ENCODE data around the gene SIPA1L2.
"Not testable (repeated sequence)": the region's sequence is repeated elsewhere in the genome, so short reads cannot be mapped to it uniquely, and the experiment has no call there.

Gene SIPA1L2

DNA sequence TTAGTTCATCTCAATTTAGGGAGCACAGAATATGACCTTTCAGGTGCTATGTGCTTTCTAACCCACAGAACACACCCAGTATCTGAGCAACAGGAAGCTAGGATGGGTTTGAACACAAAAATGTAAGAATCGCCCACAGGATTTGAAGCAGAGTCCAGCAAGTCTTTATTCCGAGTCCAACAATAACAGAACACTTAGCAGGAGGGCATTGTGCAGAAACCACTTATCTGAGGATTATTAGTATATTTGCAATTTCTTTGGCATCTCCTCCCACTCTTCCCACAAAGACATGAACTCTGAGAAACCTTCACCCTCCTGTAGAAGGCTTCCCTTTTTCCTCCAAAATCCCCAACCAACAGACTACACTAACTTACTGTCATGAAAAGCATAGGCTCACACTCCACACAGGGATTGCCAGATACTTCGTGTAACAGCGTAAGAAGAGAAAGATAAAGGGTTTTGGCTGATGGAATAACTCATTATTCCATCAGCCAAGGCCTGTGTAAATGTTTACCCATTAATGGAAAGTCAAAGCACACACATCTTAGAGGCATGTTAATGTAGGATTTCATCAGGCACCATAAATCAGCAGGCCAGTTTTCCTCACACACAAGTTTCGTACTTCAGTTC, 16.1 kb downstream of the SIPA1L2 start:
- no peak for DNase-seq (ENCODE audit: low read depth)

DNA sequence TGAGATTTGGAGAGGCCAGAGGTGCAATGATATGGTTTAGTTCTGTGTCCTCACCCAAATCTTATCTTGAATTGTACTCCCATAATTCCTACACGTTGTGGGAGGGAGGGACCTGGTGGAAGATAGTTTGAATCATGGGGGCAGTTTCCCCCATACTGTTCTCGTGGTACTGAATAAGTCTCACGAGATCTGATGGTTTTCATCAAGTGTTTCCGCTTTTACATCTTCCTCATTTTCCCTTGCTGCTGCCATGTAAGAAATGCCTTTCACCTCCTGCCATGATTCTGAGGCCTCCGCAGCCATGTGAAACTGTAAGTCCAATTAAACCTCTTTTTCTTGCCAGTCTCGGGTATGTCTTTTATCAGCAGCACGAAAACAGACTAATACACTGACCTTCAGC, 17.1 kb downstream of the SIPA1L2 start:
- not testable (repeated sequence) for DNase-seq (ENCODE audit: low read depth)

DNA sequence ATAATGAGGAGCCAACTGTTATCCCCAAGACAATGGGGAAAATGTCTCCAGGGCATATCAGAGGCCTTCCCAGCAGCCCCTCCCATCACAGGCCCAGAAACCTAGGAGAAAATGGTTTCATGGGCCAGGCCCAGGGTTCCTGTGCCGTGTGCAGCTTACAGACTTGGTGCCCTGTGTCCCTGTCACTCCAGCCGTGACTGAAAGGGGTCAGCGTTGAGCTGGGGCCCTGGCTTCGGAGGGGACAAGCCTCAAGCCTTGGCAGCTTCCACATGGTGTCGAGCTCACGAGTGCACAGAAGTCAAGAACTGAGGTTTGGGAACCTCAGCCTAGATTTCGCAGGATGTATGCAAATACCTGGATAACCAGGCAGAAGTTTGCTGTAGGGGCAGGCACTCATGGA, 18.1 kb downstream of the SIPA1L2 start:
- DNase-seq (ENCODE audit: low read depth), result no peak

DNA sequence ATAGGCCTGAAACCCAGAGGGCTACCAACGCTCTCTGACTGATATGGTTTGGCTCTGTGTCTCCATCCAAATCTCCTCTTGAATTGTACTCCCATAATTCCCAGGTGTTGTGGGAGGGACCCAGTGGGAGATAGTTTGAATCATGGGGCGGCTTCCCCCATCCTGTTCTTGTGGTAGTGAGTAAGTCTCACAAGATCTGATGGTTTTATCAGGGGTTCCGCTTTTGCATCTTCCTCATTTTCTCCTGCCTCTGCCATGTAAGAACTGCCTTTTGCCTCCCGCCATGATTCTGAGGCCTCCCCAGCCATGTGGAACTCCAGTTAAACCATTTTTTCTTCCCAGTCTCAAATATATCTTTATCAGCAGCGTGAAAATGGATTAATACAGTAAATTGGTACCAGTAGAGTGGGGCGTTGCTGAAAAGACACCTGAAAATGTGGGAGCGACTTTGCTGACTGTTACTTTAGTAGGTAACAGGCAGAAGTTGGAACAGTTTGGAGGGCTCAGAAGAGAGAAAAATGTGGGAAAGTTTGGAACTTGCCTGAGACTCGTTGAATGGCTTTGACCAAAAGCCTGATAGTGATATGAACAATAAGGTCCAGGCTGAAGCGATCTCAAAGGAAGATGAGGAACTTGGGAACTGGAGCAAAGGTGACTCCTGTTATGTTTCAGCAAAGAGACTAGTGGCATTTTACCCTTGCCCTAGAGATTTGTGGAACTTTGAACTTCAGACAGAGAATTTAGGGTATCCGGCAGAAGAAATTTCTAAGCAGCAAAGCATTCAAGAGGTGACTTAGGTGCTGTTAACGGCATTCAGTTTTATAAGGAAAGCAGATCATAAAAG, 18.8 kb downstream of the SIPA1L2 start:
- not testable (repeated sequence) for DNase-seq (ENCODE audit: low read depth)

DNA sequence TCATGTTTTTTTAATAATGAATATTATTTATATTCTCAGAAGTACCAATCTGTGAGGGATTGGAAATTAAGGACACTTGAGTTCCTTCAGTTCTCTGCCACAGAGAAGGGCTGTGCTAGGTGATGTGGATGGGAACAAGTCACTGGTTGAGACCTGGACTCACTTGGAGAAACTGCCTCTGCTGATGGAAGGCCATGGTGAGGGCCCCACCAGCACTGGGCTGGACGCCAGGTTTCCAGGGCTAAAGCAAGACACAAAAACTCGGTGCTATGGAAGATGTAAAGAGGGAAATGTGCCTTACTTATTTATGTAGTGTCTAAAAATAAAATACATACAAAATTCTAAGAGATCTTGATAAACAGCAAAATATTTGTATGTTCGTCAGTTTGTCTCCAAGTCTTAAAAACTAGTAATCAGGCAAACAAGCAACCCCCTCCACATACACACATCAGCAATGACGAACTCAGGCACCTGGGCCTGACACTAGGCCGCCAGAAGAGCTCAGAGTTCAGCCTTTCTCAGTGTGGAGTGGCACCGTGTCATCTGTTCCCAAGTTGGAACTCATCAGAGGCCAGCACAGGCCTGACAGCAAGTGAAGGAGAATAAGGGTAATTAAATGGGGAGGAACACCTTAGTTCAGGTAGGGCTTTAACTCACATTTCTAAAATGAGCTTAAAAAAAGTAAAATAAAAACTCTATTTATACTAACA, 19.6 kb downstream of the SIPA1L2 start:
- no peak for DNase-seq (ENCODE audit: low read depth)

DNA sequence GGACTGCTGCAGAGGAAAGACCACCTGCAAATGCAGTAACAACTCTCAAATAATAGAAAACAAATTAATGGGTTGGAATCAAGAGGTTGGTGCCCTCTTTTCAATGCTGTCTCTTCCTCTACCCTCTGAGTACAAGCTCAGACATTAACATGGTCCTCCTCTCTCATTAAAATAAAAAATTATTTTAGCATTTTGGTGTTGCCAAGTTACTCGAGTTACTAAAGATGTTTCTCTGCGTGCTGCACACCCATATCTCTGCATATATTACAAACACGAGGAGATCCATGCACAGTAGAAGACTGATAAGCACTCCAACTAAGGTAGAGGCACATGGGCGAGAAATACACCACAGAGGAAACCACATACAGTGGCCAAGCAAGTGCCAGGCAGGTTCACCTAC, 21.5 kb downstream of the SIPA1L2 start:
- no peak for DNase-seq (ENCODE audit: low read depth)

DNA sequence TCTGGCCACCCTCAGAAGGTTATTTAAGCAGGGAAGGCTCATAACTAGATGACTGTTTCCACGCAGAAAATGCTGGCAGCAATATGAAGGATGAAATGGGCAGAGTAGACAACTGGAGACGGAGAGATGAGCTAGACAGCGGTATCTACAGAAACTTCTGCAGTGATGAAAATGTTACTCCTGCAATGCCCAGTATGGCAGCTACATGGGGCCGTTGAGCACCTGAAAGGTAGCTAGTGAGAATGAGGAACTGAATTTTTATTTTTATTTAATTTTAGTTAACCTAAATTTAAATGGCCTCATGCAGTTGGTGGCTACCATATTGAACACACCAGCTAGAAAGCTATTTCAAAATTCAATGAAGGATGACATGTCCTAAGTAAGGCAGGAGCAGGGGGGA, 27.3 kb downstream of the SIPA1L2 start:
- no peak for DNase-seq (ENCODE audit: low read depth)

DNA sequence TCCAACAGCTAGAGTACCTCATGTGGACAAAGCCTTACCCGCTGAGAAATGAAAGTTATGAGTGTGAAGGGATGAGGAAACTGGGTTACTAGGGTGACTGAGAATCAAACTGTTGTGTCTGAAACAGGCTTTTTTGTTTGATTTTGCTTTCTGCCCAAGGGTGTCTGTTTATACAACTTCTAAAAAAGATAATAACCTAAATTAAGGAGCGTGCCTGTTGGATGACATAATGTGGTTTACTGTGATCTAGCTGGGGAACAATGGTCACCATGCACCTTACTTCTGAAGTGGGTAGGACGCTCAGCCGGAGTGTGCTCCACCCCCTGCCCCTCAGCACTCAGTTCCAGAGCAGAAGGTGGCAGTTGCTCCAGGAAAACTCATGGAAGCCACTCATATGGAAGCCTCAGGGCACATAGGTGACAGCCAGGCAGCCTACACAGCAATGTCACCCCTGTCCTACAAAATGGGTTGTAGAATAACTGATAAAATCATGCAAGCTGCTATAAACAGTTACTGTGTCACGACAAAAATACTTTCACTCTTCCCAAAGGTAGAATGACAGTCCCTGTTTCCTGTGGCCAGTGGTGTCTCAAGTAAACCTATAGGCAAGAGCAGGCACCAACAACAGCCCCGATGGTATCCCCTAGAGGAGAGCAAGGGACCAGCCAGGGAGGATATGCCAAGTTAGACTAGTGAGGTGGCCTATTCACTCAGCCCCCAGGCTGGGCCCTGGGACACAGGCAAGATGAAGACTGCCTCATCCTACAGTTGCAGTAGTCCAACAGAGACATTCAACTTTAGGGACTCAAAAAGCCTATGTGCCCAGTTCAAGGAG, 29.3 kb downstream of the SIPA1L2 start:
- DNase-seq (ENCODE audit: low read depth), result no peak

DNA sequence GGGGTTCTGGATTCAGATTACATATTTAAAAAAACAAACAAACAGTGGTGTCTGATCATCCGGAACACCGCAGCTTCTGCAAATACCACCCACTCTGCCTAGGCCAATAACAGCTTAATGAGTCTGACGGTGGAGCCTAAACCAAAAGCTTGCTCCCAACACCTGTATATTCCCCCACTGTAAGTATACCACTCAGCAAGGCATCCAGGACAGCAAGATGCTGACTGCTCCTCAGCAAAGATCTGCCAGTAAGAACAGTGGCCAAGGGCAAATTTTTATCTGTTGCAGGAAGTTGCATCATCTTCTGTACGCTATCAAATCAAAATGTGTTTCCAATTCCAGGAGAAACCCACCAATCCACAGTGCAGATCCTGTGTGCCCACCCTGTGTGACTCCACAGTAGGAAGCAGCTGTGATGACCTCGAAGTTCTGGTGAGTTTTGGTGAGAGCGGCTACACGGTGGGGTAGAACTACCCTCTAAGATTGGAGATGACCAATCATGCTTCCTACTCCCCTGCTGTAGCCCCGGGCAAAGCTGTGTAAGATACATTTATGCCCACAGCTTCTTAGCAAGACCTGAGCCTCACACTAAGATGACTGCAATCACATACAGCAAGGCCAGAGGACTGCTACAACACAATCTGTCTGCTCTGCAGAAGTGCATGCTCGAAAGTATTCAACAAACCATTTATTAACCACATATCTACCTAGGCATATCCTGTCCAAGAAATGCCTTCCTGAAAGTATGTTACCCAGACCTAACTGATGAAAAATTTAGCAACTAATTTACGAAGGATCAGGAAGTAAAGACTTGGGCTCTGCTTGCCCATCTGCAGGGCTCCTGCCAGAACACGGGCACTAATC, 30.5 kb downstream of the SIPA1L2 start:
- no peak for DNase-seq (ENCODE audit: low read depth)

DNA sequence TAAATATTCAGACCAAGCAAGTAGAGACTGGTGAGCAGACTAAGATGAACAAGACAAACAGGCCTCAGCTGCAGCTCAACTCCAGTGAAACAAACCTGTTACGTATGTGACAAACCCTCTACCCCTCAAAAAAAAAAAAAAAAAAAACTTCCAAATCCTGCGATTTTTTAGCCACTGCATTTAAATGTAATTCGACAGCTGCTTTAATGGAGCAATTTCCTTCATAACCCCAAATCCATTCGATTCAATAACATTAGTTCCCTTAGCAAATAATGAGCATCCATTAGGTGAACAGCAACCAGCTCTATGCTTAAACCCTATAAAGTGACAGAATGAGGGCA, 31.1 kb downstream of the SIPA1L2 start:
- DNase-seq (ENCODE audit: low read depth), result no peak

DNA sequence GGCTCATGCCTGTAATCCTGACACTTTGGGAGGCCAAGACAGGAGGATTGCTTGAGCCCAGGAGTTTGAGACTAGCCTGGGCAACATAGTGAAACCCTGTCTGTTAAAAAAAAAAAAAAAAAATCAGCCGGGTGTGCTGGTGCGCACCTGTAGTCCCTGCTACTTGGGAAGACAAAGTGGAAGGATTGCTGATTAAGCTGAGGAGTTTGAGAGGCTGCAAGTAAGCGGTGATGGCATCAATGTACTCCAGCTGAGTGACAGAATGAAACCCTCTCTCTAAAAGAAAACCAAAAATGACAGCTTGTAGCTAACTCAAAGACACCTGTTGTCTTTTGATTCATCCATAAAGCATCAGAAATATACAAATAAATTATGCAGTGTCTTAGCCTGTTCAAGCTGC, 31.8 kb downstream of the SIPA1L2 start:
- no peak for DNase-seq (ENCODE audit: low read depth)

DNA sequence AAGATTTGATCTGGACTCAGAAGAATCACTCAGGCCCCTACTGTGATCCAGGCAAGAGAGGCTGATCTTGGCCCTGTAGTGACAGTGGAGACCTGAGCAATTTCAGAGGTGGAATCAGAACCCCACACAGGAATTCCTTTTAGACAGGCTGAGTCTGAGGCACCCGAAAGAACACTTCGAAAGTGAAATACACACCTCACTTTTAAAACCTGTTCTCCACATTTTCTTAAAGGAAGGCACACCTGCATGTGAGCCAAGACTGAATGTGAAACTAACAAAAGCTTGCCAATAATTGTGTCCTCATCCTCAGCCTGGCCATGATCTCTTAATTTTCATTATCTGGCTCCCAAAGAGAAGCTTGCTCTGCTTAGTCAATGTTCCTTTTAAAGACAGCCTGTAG, 32.2 kb downstream of the SIPA1L2 start:
- DNase-seq (ENCODE audit: low read depth), result no peak

DNA sequence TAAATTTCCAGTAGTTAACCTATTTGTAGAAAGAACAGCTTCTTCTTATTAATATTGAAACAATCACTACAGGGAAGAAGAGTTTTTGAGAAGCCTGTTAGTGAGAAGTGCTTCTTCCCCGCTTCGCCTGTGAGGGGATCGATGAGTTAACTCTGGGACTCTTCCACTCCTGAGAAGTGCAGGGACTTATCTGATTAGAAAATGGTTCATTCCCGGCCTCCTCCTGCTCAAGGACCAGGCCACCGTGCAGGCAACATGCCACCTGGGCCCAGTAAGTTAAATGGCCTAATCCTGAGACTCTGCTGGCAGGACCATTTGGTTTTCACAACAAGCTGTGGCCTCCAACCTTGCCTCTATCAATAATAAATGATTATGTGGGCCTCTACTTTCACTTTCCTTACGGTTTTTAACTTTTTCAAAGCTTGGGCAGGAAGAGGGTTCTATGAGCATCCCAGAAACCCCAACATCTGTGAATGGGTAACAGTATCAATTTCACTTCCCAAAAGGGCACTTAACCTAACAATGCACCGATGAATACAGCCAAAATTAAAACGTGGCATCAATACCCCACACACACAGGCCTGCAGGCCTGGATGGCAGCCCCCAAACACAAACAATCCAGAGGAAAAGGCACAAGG, 33.1 kb downstream of the SIPA1L2 start:
- no peak for DNase-seq (ENCODE audit: low read depth)

DNA sequence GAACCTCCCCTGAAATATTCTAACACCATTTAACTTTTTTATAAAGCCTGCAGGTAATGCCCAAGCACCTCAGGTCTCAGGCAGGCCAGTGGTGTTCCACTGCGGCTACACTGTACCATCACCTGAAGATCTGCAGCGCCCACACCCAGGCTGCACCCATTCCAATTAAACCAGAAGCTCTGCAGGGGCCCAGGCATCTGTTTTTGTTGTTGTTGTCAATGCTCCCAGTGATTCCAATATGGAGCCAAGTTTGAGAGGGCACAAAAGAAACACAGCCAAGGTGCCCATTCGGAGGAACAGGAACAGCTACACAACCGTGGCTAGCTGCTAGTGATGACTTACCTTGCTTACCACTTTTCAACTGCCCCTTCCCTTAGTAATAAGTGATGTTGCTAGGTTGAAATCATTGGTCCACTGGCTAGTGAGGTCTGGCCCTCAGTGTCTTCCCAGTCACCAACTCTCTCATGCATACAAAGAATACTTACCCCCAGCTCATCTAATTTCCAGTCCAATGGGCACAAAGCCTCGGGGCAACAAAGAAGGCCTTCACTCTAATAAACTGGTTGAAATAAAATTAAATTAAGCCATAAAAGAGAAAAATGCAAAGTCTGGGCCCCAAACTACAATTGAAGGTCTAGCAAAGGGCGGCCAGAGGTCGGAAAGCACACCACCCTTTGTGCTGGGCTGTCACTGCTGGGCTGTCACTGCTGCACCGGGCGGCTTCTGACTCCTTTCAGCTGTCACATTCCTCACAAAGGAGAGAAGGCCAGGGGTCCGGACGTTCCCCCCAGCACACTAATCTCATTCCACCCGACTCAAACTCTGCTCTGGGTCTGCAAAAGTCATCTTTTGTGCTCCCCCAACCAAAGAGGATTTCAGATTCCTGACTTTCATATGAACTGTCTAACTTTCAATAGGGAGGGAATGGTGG, 34.9 kb downstream of the SIPA1L2 start:
- DNase-seq (ENCODE audit: low read depth), result no peak

DNA sequence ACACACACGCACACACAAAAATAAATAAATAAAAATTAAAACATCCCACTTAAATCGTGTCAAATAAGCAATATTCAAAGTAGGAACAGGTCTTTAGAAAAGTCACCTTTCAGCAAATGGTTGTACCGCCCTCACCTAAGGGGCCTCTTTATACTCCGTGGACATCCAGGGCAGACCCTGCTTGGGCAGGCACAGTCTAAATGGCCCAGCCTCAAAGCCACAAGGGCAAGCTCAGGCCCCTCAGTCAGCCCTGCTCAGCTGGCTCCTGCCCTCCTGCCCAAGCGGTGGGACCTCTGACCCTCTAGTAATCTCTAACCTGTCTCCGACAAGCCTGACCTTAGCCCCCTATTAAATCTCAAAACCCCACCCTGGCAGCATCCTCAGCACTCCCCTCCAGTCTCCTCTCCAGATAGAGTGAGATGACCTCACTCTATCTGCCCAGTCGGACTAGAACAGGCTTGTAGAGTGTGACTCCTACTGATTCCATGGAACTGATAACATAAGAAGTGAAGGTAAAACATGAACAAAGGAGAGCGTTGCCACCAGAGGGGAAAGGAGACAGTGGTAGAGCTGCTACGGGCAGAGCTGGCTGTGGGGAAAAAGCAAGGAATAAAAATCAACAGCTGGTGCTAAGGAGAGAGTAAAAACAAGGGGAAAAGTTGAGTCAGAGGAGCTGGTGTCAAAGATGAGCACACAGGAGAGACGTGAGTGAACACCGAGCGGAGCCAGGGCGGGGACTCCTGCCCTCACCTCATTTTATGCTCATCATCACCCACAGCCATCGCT, 36.0 kb downstream of the SIPA1L2 start:
- DNase-seq (ENCODE audit: low read depth), result no peak

DNA sequence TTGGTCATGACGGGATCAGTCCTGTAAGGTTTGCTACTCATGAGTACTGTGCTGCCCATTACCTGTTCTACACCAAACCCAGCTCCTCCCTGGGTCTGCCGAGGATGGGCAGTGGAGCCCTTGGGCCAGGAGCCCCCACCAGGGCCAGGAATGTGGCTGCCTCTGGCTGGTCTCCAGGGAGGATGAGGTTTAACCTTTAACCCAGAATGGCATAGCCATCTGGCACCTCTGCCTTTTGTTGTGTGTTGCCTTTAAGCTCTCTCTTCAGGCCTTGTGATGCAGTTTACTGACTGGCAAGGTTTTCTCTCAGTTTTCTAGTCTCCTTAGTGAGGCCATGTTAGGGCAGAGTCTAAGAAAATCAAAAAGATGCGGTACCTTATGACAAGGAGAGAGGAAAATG, 38.6 kb downstream of the SIPA1L2 start:
- no peak for DNase-seq (ENCODE audit: low read depth)

DNA sequence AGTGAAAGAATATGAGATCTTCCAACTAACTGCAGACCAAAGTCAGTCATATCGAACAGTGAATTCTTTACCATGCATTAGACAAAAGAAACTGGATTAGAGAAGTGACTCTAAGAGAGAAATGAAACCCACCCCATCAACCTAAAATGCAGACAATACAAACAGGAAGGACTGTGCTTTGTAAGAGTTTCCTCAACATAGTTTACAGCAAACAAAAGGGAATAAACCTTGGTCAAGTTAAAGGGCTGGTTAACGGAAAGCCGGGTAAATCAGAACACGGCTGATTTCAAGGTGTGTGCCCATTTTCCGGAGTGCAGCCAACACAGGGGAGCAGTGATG, 39.2 kb downstream of the SIPA1L2 start:
- DNase-seq (ENCODE audit: low read depth), result no peak

DNA sequence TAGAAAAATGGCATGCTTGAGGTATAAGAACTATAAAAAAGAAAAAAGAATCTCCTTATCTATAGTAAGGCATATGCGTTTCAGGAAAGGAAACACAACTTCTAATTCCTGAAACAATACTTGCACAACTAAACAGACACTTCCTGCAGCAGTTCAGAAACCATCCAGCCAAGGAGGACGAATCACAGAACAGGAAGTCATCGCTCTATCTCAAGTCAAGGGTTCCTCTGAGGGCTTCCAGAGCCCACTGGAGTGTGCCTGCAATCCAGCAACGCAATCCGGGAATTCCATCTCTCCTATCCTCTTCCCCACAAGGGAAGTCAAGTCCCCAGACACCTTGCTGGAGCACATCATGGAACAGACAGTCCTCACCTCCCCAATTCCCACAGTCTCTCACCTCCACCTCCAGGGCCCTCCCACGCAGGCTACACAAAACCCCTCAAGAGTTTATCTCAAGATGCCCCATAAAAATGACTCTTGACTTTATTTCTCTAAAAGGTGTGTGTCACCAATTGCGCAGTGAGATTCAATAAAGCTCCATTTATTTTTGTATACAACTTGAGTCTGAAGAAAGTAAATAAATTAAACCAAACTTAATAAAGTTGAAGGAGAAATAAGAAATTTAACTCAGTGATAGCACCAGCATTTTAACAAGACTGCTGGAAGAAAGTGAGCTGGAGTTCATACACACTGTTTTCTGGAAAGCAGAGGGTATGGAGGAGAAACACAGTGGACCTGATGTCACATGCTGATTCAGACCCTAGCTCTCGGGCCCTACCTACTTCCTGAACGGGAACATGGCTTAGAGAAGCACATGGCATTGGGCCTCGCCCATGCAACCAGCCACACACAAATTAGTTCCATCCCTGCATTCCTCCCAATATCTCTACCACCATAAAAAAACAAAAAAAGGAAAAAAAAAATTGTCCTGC, 39.9 kb downstream of the SIPA1L2 start:
- no peak for DNase-seq (ENCODE audit: low read depth)

All from activated gamma-delta T cell treated with anti-CD3 and anti-CD28 coated beads, Interleukin-2, amount 50 U/mL, for 16 hours (primary cell).